Suprapubic skin (tissue), 4 donors: ENCODE data around the gene CEACAM18.

Source experiments
- CTCF ChIP-seq, 2 donors: fragments of 200-600 bp in 1 of 2; fragments of 450-650 bp in 1 of 2; sonication (generic) in 1 of 2; IDR thresholded peaks; one replicate each; pipeline ENCODE4 v1.5.1; 2016 to 2019; ENCODE audit warnings: antibody characterized with exemption in 2 of 2, mild to moderate bottlenecking in 1 of 2, moderate library complexity in 1 of 2
- EP300 ChIP-seq: sonication (generic); formaldehyde crosslinking; IDR thresholded peaks from one replicate; pipeline ENCODE4 v1.6.1; 2017; ENCODE audit warnings: antibody characterized with exemption
- POLR2A ChIP-seq, 2 donors: fragments of 450-650 bp; IDR thresholded peaks; one replicate each; pipeline ENCODE4 v1.6.1; 2017; ENCODE audit warnings: antibody characterized with exemption in 2 of 2, mild to moderate bottlenecking in 2 of 2, moderate library complexity in 2 of 2
- POLR2AphosphoS5 ChIP-seq, 3 donors: sonication (generic); formaldehyde crosslinking; IDR thresholded peaks; one replicate each; pipeline ENCODE4 v1.6.1; 2017; ENCODE audit warnings: antibody characterized with exemption in 3 of 3

GRCh38 chr19:51479531-51480331 lies 1.4 kb downstream of the CEACAM18 start:
- TF ChIP-seq POLR2A (IDR thresholded peaks at IDR 0.05) (no peak), POLR2AphosphoS5 (IDR thresholded peaks at IDR 0.05) (no peak), CTCF (IDR thresholded peaks at IDR 0.05) (no peak), EP300 (no peak)
